SW480 (cell line): ENCODE data around the gene TAC4.

Experiments
- DNase-seq: peaks from one replicate; pipeline ENCODE4 v3.0.0-alpha.2; 2016; ENCODE audit warnings: low spot score

TAC4 gene

DNA sequence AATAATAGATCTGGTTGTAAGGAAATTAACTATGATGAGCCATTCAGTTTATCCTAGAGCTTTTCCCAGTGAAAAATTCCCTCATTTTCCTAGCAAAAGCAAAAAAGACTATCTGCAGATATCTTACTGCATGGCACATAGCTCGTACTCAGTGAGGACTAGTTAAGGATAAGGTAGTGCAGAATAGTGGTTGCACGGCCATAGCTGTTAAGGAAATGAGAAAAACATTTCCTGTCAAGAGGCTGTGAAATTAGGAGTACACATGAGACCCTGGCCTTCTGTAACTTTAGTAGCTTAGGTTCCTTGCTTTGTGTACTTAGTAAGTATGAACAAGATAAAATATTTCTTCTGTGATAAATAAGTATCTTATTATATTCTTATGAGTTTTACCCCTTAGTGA is 49.1 kb downstream of the TAC4 start:
- no peak for DNase-seq

DNA sequence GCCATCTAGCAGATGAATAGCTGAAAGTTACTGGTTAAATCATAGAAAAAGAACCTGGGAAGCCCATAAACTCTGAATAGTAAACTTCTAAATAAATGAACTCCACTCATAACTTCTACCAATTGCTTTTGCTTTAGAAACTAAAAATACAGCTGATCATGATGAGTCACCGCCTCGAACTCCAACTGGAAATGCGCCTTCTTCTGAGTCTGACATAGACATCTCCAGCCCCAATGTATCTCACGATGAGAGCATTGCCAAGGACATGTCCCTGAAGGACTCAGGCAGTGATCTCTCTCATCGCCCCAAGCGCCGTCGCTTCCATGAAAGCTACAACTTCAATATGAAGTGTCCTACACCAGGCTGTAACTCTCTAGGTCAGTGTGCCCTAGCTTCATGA is 49.7 kb downstream of the TAC4 start:
- no peak for DNase-seq

DNA sequence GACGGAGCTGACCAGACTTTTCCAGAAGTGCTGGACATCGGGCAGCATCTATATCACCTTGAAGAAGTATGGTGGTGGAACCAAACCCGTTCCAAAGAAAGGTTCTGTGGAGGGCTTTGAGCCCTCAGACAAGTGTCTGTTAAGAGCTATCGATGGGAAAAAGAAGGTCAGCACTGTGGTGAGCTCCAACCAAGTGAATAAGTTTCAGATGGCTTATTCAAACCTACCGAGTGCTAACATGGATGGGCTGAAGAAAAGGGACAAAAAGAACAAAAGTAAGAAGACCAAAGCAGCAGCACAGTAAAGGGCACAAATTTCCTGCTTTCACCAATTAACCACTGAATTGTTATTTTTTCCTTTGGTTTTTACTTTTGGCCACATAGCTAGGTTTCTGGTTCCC is 52.5 kb downstream of the TAC4 start:
- DNase-seq, result no peak

DNA sequence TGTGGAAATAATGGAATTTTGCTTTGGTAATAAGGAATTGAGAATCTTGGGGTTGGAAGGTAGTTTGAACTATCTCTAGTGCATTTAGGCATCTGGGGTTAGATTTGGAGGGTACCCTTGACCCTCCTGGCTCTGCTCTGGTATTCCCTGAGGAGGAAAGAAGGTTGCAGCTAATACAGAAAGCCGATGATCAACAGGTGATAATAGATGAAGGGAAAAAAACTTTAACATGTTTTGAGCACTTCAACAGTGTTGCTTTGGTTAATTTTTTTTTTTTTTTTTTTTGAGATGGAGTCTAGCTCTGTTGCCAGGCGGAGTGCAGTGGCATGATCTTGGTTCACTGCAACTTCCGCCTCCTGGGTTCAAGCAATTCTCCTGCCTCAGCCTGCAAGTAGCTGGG is 54.6 kb downstream of the TAC4 start:
- DNase-seq, result no peak

DNA sequence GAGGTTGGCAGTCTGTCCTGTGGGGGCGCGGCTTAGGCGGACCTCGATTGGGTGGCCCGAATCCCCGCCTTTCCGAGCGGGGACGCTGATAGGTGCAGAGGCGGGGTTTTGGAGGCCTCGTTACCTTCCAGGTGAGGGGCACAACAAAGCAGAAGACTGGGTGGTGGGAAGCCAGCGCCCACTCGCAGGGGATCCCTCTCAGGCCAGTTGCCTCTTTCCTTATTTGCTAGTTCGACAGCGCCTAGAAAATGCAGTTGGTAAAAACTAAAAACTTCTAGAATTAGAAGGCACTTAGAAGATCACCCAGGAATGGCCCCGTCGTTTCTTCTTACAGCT is 58.7 kb downstream of the TAC4 start:
- no peak for DNase-seq

DNA sequence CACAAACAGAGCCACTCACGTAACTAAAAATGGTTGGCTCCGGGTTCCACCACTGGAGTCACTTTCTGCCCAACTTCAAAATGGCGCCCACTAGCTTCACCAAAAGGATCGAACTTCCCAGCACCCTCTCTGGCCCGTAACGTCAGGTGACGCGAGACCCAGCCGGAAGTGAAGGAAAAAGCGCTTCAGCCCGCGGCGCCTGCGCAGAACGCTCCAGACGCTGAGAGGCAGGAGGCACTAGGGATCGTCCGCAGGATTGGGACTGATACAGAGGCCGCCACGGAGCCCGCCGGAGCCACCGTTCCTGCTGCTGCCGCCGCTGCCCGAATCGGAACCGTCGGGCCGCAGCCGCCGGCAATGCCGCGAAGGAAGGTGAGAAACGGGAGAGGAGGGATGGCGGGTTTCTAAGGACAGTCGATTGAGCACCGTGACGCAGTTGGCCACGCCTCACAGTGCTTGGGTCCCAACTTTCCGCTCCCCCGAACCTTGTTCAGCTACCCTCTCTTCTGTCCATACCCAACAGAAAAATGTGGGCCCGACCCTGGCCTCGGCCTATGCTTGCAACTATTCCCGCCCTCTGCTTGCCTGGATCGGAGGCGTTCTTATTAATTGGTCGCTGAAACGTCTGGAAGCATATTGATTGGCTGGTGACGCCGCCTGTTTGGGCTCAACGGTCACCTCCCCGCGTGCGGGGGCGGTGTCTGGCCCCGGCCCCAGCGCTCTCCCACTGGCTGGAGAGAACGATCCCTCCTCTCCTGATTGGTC is 59.2 kb downstream of the TAC4 start, which contains the start of gene KAT7:
Gene KAT7 (plus strand): TSS at position 204 of the 765 bp plus-strand sequence. CDS start 154 bp downstream, at position 358.
- peak; percentile 99 for DNase-seq
